COLO668 (cell line): ENCODE results near the gene CLUH.
A peak's percentile ranks its signal among the peaks of the same experiment; 100 is the strongest.

Source experiments
- DNase-seq: peaks from one replicate; lab custom pipeline; 2025; ENCODE audit not compliant: unreplicated experiment; lab: John Stamatoyannopoulos, UW

CLUH gene

GRCh38 chr17:2722611-2723010 lies 11.0 kb upstream of the CLUH start:
- no peak for DNase-seq

DNA sequence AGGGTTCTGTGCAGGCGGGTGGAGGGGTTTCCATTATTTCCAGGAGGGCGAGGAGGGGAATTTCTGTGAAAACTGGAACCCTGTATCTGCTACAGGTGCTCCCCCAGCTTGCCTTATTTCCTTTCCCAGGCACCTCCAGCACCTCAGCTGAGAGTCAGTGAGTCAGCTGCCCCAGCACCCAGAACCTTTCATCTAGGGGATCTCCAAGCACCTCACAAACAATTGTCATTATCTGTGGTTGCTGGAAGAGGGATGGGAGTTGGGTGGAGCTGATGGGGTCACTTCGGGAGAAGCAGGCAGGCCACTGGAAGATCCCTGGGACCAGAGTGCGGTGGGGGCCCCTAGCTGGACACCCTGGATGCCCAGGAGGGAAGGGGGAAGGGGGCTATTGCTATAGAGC lies 10.0 kb upstream of the CLUH start:
- no peak for DNase-seq

- DNase-seq = no peak
These were observed 8.3 kb upstream of the CLUH start for GRCh38 chr17:2719861-2720260.

- no peak for DNase-seq
These were observed 6.8 kb upstream of the CLUH start for GRCh38 chr17:2718150-2718938.

GRCh38 chr17:2716649-2717048 lies 5.1 kb upstream of the CLUH start:
- no peak for DNase-seq

- DNase-seq = no peak
These were observed 2.3 kb upstream of the CLUH start for GRCh38 chr17:2713881-2714280.

GRCh38 chr17:2712300-2713043 lies 908 bp upstream of the CLUH start:
- DNase-seq = peak; percentile 31

- peak; percentile 43 for DNase-seq
These were observed 559 bp downstream of the CLUH start for GRCh38 chr17:2710803-2711607.

DNA sequence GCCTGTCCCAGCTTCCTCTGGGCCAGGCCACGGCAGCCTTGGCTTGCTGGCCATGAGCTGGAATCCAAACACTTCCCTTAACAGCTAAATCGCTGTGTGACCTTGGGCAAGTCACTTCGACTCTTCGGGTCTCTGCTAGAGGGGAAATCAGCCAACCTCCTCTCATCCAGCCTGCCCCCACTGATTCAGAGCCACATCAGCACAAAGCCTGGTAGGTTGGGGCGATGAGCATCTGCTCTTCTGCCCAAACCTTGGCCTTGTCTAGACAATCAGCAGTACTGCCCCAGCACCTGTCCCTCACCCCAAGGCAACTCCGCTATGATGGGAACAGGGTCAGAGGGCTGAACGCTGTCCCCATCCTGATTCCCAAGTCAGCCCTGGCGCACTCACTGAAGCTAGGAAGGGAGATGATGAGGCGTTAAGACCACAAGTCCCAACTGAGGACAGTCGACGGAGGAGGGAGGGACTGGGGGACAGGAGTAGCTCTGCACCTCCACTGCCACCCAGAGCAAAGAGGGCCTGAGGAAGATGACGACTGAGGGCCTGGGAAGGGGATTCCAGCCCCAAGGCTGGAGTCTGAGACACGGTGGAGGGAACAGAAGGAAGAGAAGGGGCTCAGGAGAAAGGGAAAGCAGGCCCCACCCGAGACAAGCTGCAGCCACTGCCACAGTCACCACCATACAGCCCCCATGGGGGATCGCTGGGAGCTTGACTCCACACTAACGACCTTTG lies 1.3 kb downstream of the CLUH start:
- DNase-seq = peak; percentile 6

DNA sequence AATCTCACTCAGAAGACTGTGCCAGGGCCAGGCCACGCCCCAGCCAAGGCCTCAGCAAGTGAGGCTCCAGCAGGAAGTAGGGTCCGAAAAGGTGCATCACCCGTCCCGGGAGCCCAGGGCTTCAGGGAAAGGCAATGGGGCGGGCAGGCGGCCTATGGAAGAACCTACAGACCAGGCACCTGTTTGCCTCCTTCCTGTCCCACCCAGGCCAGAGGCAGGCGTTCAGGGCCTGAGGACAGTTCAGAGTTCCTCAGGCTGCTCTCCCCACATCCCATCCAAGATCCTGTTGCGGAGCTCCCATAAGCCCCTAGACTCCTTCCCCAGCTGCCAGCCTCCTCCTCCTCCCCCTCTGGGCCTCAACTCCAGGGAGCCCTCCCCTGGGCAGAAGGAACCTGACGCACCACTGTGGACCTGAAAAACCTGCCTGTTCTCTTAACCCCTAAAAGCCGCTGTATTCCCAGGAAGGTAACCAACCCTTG lies 2.3 kb downstream of the CLUH start:
- peak; percentile 48 for DNase-seq

DNA sequence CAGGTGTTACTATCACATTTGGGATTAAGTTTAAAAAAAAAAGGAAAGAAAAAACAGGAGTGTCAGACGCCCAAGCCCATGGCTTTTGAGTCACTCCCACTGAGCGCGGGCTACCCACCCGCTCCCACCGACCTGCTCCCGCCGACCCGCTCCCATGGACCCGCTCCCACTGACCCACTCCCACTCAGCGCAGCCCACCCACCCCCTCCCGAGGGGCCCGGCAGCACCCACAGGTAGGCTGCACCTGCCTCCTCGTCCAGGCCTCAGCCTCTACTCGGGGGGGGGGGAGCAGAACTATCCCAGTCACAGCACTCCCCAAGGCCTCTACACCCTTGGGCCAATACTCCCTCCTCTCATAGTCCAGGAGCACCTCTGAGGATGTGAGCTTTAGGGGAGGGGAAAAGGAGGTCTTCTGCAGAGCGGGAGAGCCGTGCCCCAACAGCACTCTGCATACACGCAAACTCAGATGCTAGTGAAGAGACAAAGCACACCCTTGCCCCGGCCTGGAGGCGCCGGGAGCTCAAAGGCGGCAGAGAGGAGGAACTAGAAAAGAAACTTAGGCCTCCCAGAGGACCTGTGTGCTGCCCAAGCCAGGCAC lies 2.9 kb downstream of the CLUH start:
- no peak for DNase-seq

DNA sequence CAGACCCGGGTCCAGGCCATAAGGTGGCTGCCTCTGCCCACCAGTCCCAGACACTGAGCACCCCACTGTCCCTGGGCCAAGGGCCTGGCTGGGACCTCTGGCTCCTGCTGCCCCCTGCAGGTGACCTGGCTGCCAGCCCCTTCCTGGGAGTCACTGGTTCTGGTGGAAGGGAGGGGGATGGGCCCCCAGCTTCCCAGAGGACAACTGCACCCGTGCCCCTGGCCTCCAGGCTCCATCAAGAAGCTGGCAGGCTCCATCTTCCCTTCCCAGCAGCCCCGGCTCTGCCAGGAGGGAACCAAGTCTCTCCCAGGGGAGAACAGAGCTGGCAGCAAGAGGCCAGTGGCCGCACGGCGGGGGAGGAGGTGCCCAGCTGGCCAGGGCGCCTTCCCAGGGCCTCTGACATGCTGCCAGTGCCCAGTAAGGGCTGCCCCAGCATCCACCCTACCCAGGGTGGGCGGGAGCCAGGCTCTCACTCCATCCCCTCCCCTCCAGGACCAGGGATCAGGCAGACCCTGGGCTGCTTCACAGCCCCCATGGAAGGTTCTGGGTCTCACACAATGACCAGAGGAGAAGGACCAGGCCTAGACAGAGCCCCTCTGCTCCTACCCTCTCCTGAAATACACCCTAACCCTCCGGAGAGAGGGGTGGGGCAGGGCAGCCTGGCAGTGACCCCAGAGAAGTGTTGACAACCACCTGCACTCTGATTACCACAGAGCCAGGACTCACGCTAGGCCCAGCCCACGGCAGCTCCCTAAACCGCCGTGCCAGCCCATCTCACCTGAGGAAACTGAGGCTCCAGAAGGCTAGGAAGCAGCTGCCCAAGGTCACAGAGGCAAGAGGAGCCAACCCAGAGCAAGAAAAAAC lies 3.6 kb downstream of the CLUH start:
- DNase-seq = peak; percentile 29

DNA sequence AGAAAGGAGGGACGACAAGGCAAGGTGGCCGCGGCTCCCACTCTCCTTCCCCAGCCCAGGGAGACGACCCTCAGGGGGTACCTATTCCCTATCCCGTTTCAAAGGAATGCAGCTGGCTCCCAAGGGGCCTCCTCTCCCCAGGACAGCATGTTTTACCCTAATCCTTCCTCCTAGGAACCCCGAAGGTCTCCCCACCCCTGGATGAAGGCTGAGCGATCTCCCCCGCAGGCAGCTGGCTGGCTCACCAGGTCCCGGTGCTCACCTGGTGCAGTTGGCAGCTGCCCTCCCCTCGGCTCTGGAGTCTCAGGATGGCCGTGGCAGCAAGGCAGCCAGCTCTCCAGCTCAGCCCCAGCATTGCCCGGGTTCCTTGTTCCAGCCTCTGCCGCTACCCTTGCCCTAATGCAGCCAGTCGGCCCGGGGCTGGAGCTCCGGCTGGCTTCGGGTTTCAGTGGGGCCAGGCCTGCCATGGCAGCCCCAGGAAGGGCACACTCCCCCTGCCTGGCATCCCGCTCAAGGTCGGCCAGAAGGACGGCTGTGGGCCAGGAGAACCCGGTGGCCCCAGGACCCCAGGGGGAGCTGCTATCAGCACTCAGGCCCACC lies 4.6 kb downstream of the CLUH start:
- no peak for DNase-seq

DNA sequence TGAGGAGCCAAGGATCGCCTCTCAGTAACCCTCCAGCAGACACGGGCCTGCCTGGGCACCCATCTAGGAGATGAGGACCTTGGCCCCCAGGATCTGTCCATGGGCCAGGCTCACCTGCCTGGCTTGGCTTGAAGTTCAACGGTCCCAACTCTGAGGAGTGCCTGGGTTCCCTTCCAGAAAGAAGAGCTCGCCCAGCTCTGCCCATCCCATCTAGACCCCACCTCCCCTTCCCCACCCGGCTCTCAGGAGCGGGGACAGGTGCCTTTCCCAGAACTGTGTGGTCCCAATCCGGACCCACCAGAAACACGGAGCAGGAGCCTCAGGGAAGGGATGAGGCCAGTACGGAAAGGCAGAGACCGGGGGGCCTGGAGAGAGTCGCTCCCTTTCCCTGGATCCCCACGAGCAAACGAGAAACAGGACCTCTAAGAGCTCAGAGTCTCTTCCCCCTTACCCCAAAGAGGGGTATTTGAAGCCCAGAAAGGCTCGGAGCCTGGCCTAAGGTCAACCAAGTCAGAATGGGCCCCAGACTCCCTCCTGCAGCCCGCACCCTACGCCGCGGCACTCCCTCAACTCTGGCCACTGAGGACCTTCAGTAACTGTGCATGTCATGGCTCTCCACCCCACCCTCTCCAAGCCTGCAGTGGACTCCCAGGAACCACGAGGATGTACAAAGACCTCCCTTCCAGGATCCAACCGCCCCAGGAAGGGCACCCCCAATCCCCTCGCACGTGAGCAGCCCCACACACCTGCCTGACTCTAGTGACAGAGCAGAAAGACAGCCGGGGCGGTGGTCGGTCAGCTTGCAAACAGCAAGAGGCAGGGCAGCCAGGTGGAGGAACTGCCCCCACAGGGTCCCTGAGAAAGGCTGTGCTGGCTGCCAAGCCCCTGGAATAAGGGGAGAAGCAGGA lies 5.4 kb downstream of the CLUH start:
- DNase-seq = no peak

- DNase-seq = no peak
These were observed 6.3 kb downstream of the CLUH start for GRCh38 chr17:2705263-2705662.

DNA sequence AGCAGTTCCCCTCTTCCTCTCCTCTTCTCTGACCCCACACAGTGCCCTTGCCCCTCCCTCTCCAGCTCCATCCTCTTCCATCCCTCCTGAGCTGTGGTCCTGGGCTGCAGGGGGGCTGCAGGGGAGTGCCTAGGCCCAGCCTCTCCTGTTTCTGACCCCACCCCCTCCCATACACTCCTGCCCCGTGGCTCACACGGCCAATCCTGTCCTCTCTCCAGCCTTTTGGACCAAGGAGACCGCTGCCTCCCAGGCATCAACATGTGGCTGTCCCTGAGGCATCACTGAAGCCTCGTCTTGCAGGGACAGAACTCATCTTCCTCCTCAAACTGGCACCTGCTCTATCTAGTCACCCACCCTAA lies 6.7 kb downstream of the CLUH start:
- DNase-seq = no peak

DNA sequence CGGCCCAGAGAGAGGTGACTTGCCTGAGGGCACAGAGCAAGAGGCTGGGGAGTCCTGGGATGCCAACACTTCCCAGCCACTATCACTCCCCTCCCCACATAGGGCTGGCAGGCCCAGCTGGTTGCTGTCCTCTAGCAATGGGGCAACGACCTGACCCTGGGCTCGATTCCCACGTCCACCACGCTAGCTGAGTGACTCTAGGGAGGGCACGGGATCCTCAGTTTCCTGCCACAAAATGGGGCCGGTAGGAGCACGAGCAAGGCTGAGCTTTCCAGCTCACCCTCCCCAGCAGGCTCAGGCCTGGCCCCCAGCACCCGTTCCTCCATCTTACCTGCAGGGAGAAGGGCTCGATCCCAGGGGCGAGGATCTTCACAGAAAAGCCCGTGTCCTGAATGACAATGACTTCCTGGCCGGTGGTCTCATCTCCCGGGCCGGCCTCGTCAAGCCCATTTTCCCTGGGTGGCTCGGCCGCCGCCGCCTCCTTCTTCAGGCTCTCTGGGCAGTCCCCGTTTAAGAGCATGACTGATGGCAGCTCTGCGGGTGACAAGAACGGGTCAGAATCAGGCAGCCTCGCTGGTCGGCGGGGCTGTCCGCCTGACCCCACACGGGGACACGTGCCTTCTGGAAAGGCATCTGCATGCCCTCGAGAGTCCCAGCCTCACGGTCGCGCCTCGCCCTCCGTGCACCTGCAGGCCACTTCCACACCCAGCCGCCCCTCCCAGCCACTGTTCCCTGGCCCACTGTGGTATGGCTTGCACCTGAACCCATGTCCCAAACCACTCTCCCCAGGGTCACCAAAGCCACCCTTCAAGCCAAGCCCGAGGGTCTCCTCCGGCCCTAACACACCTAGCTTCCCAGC lies 7.3 kb downstream of the CLUH start:
- DNase-seq = no peak
